DMS 273 (cell line): ENCODE results near the gene DEFB118.
"Not testable (repeated sequence)": the region's sequence is repeated elsewhere in the genome, so short reads cannot be mapped to it uniquely, and the experiment has no call there.

ENCODE experiments used
- DNase-seq: peaks from one replicate; lab custom pipeline; 2025; ENCODE audit not compliant: unreplicated experiment; lab: John Stamatoyannopoulos, UW

Gene DEFB118, protein sequence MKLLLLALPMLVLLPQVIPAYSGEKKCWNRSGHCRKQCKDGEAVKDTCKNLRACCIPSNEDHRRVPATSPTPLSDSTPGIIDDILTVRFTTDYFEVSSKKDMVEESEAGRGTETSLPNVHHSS

GRCh38 chr20:31368301-31368700 is at the start of gene DEFB118:
TSS of gene DEFB118 (plus strand) at chr20:31368601. CDS start at chr20:31368651, 50 bp downstream.
- no peak for DNase-seq

- no peak for DNase-seq
These were observed 45.9 kb upstream of the DEFB118 start for GRCh38 chr20:31322504-31322903.

- DNase-seq: no peak
These were observed 37.5 kb upstream of the DEFB118 start for GRCh38 chr20:31330893-31331292.

- DNase-seq: no peak
These were observed 26.9 kb upstream of the DEFB118 start for GRCh38 chr20:31341470-31341869.

GRCh38 chr20:31355981-31356380 is 12.4 kb upstream of the DEFB118 start:
- DNase-seq: no peak

DNA sequence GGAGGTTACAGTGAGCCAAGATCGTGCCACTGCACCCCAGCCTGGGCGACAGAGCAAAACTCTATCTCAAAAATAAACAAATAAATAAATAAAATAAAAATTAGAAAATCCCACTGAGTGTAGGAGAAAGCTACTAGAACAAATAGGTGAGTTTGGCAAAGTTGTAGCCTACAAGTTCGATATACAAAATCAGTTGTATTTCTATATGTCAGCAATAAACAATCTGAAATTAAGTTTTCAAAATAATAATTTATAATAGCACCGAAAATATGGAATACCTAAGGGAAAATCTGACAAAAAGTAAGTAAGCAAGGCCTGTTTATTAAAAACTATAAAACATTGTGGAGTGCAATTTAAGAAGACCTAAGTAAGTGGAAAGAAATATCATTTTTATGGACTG is 5.1 kb upstream of the DEFB118 start:
- DNase-seq: no peak

- DNase-seq: not testable (repeated sequence)
These were observed 4.1 kb upstream of the DEFB118 start for GRCh38 chr20:31364272-31364671.

DNA sequence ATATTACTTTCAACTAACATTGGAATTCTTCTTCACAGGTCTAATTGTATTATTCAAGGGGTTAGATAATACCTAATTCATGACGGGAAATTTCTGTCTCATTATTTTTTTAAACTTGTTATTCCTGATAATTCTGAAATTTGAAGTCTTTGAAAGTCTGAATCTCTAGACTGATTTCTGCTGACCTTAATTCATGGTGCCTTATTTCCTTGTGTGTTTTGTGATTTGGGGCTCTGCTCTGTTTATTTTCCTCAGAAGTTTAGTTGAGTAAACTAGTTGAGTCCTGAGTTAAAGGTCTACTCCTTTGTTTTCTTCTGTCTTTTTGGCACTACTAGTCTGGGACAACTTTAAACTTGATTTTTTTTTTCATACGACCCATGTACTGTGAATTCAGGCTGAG is 5.9 kb downstream of the DEFB118 start:
- no peak for DNase-seq

GRCh38 chr20:31390490-31390889 is 22.1 kb downstream of the DEFB118 start, which contains the start of gene DEFB119:
TSS of gene DEFB119 (minus strand) at chr20:31390590. CDS start at chr20:31390483, 107 bp downstream.
- DNase-seq: no peak

GRCh38 chr20:31392836-31393235 is 24.4 kb downstream of the DEFB118 start:
- DNase-seq: no peak

DNA sequence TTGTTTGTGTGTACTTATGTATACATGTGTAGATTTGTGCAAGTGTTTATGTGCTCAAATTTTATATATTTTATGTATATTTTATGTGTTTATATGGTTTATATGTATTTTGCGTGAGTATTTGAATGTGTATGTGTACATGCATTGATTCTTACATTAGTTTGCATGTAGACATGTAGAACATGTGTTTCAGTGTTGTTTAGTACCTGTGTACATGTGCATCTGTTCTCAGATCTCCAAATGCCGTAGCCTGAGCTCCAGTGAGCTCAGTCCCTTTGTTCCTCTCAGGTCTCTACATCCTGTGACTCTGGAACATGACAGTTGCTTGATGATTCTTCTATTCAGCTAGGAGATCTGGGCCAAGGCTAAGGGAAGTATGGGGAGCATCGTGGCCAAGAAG is 26.5 kb downstream of the DEFB118 start:
- DNase-seq: no peak

- no peak for DNase-seq
These were observed 35.5 kb downstream of the DEFB118 start for GRCh38 chr20:31403886-31404285.

DNA sequence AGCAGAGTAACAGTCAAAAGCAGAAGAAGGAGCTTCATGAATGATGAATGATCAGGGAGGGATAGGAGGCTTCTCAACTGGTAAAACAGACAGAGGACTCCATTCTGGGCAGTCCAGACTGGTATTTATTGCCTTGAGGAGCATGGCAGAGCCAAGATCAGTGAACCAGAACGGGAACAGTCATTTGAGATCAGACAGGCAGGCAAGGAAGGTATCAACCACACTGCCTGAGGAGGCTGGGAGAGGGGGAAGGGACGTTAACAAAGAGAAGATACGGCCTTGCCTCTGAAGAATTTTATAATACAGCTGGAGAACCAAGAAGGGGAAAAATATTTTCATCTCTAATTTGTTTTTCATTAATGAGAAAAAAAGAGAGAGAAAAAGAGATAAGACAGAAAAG is 37.7 kb downstream of the DEFB118 start, which contains the start of gene DEFB121:
DEFB121 (minus strand) TSS at position 101 of the 400 bp plus-strand sequence; CDS start at position 38, 63 bp downstream.
- no peak for DNase-seq

- no peak for DNase-seq
These were observed 41.6 kb downstream of the DEFB118 start for GRCh38 chr20:31410011-31410410.

DNA sequence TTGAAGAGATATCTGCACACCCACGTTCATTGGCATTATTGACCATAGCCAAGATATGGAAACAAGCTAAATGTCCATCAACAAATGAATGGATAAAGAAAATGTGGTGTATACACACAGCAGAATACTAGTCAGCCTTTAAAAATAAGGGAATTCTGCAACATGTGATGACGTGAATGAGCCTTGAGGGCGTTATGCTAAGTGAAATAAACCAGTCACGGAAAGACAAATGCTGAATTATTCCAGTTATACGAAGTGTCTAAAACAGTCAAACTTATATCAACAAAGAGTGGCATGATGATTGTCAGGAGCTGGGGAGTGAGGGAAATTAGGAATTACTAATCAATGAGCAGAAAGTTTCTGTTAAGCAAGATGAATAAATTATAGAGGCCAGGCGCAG is 46.0 kb downstream of the DEFB118 start:
- no peak for DNase-seq

- DNase-seq: no peak
These were observed 47.3 kb downstream of the DEFB118 start for GRCh38 chr20:31415653-31416052.

- no peak for DNase-seq
These were observed 49.9 kb downstream of the DEFB118 start for GRCh38 chr20:31418307-31418706.
